ENCODE results near the gene ADRA2B. TPM values are rescaled to one million over a fixed set of nuclear protein-coding genes. Genes with fewer than 3 reads are reported as not detected.
"Not testable (repeated sequence)": the region's sequence is repeated elsewhere in the genome, so short reads cannot be mapped to it uniquely, and the experiment has no call there.

Gene ADRA2B
- total RNA-seq, 2 donors from 2014 or later = 0.47 to 0.61 TPM

DNA sequence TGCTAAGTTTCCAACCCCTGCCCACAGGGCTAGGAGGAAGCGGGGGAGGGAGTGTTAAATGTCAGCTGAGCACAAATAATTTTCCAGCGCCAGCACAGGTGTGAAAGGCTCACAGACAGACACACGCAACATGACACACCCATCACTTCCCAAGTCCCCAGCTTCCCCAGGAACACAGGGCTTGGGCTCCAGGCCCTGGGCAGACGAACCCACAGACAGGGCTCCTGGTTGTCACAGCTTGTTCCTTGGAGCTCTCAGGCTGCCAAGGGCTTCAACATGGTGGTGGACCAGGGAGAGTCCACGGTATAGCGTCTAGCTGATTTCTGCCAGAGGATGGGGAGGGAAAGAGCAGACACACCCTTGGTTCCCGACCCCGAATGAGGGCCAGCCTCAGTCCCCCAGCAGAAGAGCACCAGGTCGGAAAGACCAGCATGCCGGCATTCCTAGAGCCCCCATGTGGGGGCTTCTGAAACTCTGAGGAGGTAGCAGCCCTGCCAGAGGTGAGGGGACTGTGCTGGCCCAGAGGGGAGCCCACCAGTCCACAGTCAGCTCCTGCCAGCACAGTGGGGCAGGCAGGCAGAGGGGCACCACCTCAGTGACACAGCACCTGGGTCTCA lies 27.0 kb upstream of the ADRA2B start:
- peaks cover 29 to 34% of the 10 kb centered on the region in 2 donors for H3K36me3 Mint-ChIP-seq
- no peaks in the 10 kb centered on the region for H3K9me3 Mint-ChIP-seq
- peak overlapping the region; percentile 98 to 99 for H3K27ac Mint-ChIP-seq
- DNase-seq (ENCODE audit: low spot score in 2 of 2) (peak in 1 of 2 donors; percentile 64), ATAC-seq (no peak)

- H3K27ac Mint-ChIP-seq = peak overlapping the region; percentile 98 to 99
- peak; percentile 74 to 79 for DNase-seq (ENCODE audit: low spot score in 2 of 2)
- H3K9me3 Mint-ChIP-seq = no peaks in the 10 kb centered on the region
- peaks cover 29 to 30% of the 10 kb centered on the region in 2 donors for H3K36me3 Mint-ChIP-seq
- peak in 1 of 2 donors; percentile 2 for ATAC-seq
Measured at GRCh38 chr2:96142217-96143113, 26.1 kb upstream of the ADRA2B start.

- not testable (repeated sequence) for H3K9me3 Mint-ChIP-seq, ATAC-seq
- DNase-seq (ENCODE audit: low spot score in 2 of 2) = peak in 1 of 2 donors; percentile 47
- H3K27ac Mint-ChIP-seq = peak overlapping the region; percentile 36 to 99
- peaks cover 29 to 30% of the 10 kb centered on the region in 2 donors for H3K36me3 Mint-ChIP-seq
Measured at GRCh38 chr2:96141624-96141967, 25.2 kb upstream of the ADRA2B start.

GRCh38 chr2:96140941-96141623 lies 24.7 kb upstream of the ADRA2B start:
- peak overlapping the region; percentile 36 to 99 for H3K27ac Mint-ChIP-seq
- H3K9me3 Mint-ChIP-seq = no peaks in the 10 kb centered on the region
- DNase-seq (ENCODE audit: low spot score in 2 of 2) (no peak), ATAC-seq (no peak)
- peaks cover 29 to 30% of the 10 kb centered on the region in 2 donors for H3K36me3 Mint-ChIP-seq

DNA sequence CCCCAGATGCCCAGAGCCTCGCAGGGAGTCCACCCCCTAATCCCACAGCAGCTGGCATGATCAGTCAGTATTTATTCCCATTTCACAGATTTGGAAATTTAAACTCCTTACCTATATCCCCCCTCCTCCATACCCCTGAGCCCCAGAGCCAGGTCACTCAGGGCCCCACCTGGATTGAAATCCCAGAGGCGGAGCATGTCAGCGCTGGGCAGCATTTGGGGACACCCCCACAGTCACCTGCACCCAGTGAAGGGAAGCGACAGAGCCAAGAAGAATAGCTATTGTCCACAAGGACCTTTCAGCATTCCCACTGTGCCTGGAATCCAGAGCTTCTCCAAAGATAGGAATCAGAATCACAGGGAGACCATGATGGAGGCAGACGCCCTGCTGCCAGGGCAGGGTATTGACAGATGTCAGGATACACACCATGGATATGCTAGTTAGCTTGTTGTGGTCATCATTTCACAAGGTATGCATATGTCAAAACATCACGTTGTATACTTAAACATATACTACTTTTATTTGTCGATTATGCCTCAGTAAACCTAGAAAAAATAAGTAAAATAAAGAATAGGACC lies 22.9 kb upstream of the ADRA2B start:
- Mint-ChIP-seq H3K27ac (peak overlapping the region; percentile 53 to 72), H3K9me3 (no peaks in the 10 kb centered on the region), H3K36me3 (peaks cover 23 to 25% of the 10 kb centered on the region in 2 donors)
- ATAC-seq = peak in 1 of 2 donors; percentile 3
- DNase-seq (ENCODE audit: low spot score in 2 of 2) = no peak

- DNase-seq (ENCODE audit: low spot score in 2 of 2) = peak; percentile 62 to 80
- Mint-ChIP-seq H3K36me3 (peaks cover 15 to 17% of the 10 kb centered on the region in 2 donors), H3K27ac (peak within 1 kb of the TSS; percentile 53 to 72), H3K9me3 (no peaks in the 10 kb centered on the region)
- ATAC-seq = peak; percentile 29 to 70
Measured at GRCh38 chr2:96138179-96139145, 22.1 kb upstream of the ADRA2B start, which contains the start of gene ASTL. ASTL (minus strand) TSS chr2:96138502; CDS start chr2:96138436, 66 bp downstream.

DNA sequence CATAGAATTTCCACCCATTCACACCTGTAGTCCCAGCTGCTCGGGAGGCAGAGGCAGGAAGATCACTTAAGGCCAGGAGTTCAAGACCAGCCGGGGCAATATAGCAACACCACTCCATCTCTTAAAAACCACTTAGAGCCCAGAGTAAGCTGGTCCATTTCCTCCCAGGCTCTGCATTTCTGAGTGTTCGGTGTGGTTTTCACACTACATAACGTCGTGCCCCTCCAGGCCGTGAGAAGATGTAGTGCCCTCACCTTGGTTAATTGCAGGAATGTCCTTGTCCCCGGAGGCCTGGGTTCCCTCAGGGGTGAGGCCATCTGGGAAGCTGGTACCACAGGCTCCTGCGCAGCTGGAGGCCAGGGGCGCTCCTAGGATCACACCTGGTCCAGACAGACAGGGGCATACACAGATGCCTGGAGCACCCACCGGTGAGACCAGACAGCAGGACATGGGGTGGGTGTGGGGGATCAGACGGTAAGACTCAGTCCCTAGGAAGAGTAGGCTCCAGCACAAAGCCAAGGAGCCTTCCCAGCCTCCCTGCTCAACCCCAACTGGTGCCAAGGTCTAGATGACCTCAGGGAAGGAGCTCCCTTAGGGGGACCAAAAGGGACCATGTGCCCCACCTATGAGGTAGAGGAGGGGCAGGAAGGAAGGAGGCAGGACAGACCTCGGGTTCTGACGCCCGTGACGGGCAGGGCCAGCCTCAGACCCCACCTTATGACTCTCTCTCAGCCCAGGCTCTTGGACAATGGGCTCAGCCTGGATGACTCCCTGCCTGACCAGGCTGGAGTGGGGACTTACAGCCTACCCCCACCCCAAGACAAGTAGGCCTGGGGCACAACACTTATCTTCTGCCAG lies 21.2 kb upstream of the ADRA2B start:
- no peaks in the 10 kb centered on the region for H3K9me3 Mint-ChIP-seq
- peak overlapping the region in 1 of 2 donors; percentile 53 for H3K27ac Mint-ChIP-seq
- peaks cover 6 to 8% of the 10 kb centered on the region in 2 donors for H3K36me3 Mint-ChIP-seq
- DNase-seq (ENCODE audit: low spot score in 2 of 2) = no peak
- no peak for ATAC-seq

- no peak for DNase-seq (ENCODE audit: low spot score in 2 of 2)
- Mint-ChIP-seq H3K36me3 (no peaks in the 10 kb centered on the region), H3K9me3 (no peaks in the 10 kb centered on the region), H3K27ac (peak overlapping the region in 1 of 2 donors; percentile 7)
- no peak for ATAC-seq
Measured at GRCh38 chr2:96136129-96136720, 19.9 kb upstream of the ADRA2B start.

GRCh38 chr2:96135621-96136020 lies 19.2 kb upstream of the ADRA2B start:
- Mint-ChIP-seq H3K27ac (peak overlapping the region; percentile 7), H3K36me3 (no peaks in the 10 kb centered on the region), H3K9me3 (no peaks in the 10 kb centered on the region)
- no peak for DNase-seq (ENCODE audit: low spot score in 2 of 2)
- ATAC-seq = no peak

DNA sequence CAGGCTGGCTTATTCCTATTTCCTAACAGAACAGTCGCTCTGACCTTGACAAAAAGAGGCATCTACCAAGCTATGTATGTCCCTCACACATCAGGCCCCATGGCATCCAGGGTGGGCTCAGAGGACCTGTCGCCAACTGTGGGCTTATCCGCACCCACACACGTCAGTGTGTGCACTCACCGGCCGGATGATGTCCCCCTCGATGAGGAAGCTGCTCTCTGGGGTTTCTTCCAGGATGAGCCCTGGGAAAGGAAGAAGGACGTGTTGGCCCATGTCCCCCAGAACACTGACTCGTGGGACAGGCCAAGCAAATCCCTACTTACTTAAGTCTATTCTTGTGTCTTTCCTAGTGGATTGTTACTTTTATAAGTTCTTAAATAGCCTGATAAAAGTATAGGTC lies 18.8 kb upstream of the ADRA2B start:
- no peak for ATAC-seq
- no peaks in the 10 kb centered on the region for H3K9me3 Mint-ChIP-seq
- no peak for DNase-seq (ENCODE audit: low spot score in 2 of 2)
- no peaks in the 10 kb centered on the region for H3K36me3 Mint-ChIP-seq
- H3K27ac Mint-ChIP-seq = peak overlapping the region in 1 of 2 donors; percentile 7

GRCh38 chr2:96134421-96134820 lies 18.1 kb upstream of the ADRA2B start:
- no peak for DNase-seq (ENCODE audit: low spot score in 2 of 2)
- H3K9me3 Mint-ChIP-seq = no peaks in the 10 kb centered on the region
- no peak for ATAC-seq
- H3K36me3 Mint-ChIP-seq = peaks cover 0 to 4% of the 10 kb centered on the region in 2 donors
- H3K27ac Mint-ChIP-seq = no peak overlapping the region

DNA sequence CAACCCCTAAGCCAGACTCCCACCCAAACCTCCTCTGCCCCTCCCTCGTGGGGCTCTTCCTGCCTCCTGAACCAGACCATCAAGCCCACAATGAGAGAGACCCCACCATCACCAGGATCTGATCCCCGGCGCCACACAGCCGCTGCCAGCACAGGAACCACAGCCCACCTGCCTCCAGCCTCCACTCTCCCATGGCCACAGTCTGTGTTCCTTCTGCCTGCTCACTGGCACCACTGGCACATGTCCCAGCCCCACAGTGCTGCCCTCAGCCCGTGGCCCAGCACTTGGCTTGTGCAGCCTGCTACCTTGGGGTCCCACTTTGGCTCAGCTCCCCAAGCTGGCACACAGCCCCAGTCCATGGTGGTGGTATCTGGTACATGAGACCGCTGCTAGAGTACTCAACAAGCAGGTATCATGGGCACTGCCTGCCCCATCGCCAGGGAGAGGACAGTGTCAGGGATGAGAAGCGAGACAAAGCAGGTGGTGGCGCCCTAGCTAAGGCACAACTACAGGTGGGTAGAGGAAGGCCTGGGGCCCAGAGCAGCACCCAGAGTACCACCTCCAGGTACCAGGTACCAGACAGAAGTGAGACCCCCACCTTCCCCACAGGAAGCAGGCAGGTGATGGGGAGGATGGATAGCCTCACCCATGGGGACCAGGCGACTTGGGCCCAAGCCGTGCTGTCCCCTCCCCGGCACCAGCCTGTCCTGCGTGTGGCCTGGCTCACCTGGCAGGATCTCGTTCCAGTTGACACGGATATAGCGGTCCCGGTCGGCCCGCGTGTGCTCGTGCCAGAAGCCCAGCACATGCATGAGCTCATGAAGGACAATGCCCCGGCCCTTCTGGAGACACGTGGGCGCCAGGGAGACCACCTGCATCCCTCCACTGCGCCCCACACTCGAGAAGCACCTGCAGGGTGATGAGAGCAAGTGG lies 15.7 kb upstream of the ADRA2B start:
- H3K9me3 Mint-ChIP-seq = no peaks in the 10 kb centered on the region
- H3K27ac Mint-ChIP-seq = peak overlapping the region; percentile 64 to 66
- DNase-seq (ENCODE audit: low spot score in 2 of 2) (no peak), ATAC-seq (peak in 1 of 2 donors; percentile 2)
- peaks cover 0 to 5% of the 10 kb centered on the region in 2 donors for H3K36me3 Mint-ChIP-seq

DNA sequence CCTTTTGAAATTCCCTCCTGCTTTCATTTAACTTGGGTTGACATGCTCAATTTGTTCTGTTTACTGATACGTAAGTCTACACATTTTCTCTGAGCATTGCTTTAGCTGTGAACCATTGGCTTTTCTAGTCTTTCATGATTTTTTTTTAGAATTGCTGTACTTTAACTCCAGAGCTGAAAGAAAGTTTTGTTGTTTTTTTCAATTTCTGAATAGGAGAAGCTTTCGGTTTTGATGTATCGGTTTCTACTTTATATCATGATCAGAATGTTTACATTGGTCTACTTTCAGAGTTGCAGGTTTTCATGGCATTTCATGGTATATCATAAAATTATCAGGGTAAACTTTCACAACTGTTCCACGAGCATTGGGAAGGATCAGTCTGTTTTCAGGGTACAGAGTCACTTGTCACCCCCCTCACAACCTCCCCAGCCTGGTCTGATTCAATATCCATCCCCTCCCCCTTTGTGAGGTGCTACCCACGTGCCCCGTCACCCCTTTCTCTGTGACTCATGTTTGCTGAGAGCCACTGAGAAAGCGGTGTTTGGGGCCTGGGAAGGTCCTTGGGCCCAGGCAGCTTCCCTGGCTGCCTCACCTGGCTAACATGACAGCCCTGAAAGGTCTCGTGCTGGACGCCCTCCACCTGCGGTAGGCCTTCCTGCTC lies 14.9 kb upstream of the ADRA2B start:
- peak in 1 of 2 donors; percentile 36 for DNase-seq (ENCODE audit: low spot score in 2 of 2)
- peaks cover 0 to 5% of the 10 kb centered on the region in 2 donors for H3K36me3 Mint-ChIP-seq
- no peaks in the 10 kb centered on the region for H3K9me3 Mint-ChIP-seq
- peak; percentile 47 to 50 for ATAC-seq
- peak overlapping the region; percentile 64 to 66 for H3K27ac Mint-ChIP-seq
